C4-2B (cell line): ENCODE measurements around the gene SLC43A3.

Source experiments
- H3K27ac ChIP-seq: fragments of 450-650 bp; 2 replicates; pipeline ENCODE4 v1.5.1; 2017
- CTCF ChIP-seq: fragments of 450-650 bp; conservative IDR thresholded peaks from 2 replicates; pipeline ENCODE4 v1.5.1; 2017; ENCODE audit warnings: mild to moderate bottlenecking
- ZFX ChIP-seq: fragments of 450-650 bp; IDR thresholded peaks from 2 replicates; pipeline ENCODE4 v1.6.1; 2017

The SLC43A3 gene

GRCh38 chr11:57417056-57417455 lies 9.9 kb downstream of the SLC43A3 start:
- H3K27ac ChIP-seq, result no peak overlapping the region
- no peak for TF ChIP-seq ZFX
- no peak for TF ChIP-seq CTCF

- H3K27ac ChIP-seq, result no peak overlapping the region
- TF ChIP-seq ZFX (no peak), CTCF (no peak)
Observed at GRCh38 chr11:57416436-57416835, 10.5 kb downstream of the SLC43A3 start.

- no peak overlapping the region for H3K27ac ChIP-seq
- no peak for TF ChIP-seq ZFX
- no peak for TF ChIP-seq CTCF
Observed at GRCh38 chr11:57414612-57415212, 12.2 kb downstream of the SLC43A3 start.

- no peak overlapping the region for H3K27ac ChIP-seq
- TF ChIP-seq CTCF (no peak), ZFX (no peak)
Observed at GRCh38 chr11:57413681-57414080, 13.2 kb downstream of the SLC43A3 start.

- H3K27ac ChIP-seq, result no peak overlapping the region
- TF ChIP-seq CTCF, result no peak
- TF ChIP-seq ZFX, result no peak
Observed at GRCh38 chr11:57410287-57410686, 16.6 kb downstream of the SLC43A3 start.

GRCh38 chr11:57409321-57410100 lies 17.4 kb downstream of the SLC43A3 start:
- no peak overlapping the region for H3K27ac ChIP-seq

More at GRCh38 chr11:57409321-57410100, 17.4 kb downstream of the SLC43A3 start:
- TF ChIP-seq ZFX (no peak), CTCF (no peak)
